ENCODE results near the gene CRBN.

GRCh38 chr3:3192286-3192675 lies 12.8 kb upstream of the CRBN start:
- no peak for TF ChIP-seq CTCF (IDR thresholded peaks at IDR 0.05)
- TF ChIP-seq POLR2A (IDR thresholded peaks at IDR 0.05): no peak
